Vagina (tissue), 2 donors: ENCODE measurements around the gene SPATA12.

ENCODE experiments used
- POLR2A ChIP-seq, 2 donors: fragments of 450-650 bp; IDR thresholded peaks; one replicate each; pipeline ENCODE4 v1.6.1; 2017; ENCODE audit warnings: antibody characterized with exemption in 2 of 2, mild to moderate bottlenecking in 2 of 2, moderate library complexity in 2 of 2
- POLR2AphosphoS5 ChIP-seq, 2 donors: sonication (generic); formaldehyde crosslinking; IDR thresholded peaks; one replicate each; pipeline ENCODE4 v1.9.0; 2017; ENCODE audit warnings: antibody characterized with exemption in 2 of 2, mild to moderate bottlenecking in 2 of 2, low read depth in 1 of 2; ENCODE audit not compliant: insufficient read depth in 1 of 2
- TF ChIP-seq, protein P1 (sequence below), 3 experiments: fragments of 450-650 bp in 2 of 3; fragments of 200-600 bp in 1 of 3; sonication (generic) in 1 of 3; IDR thresholded peaks; one replicate each; pipeline ENCODE4 v1.5.1; 2017 to 2019; ENCODE audit warnings: antibody characterized with exemption in 3 of 3, mild to moderate bottlenecking in 2 of 3, moderate library complexity in 2 of 3

DNA sequence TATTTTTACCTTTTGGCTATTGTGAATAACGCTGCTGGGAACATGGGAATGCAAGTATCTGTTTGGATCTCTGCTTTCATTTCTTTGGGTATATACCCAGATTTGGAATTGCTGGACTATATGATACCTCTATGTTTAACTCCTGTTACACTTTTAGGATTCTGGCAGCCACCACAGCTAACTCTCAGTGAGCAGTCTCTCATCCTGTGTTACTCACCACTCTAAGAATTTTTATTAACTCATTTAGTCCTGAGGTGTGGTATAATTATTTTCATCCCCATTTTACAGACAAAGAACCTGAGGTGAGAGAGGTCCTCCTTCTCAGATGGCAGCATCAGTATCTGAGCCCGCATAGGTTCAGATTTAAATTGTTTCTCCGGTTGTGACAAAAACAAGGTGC, 1.1 kb downstream of the SPATA12 start:
- no peak for TF ChIP-seq POLR2AphosphoS5 (IDR thresholded peaks at IDR 0.05; ENCODE audit: insufficient read depth in 1 of 2, low read depth in 1 of 2)
- TF ChIP-seq, protein P1, sequence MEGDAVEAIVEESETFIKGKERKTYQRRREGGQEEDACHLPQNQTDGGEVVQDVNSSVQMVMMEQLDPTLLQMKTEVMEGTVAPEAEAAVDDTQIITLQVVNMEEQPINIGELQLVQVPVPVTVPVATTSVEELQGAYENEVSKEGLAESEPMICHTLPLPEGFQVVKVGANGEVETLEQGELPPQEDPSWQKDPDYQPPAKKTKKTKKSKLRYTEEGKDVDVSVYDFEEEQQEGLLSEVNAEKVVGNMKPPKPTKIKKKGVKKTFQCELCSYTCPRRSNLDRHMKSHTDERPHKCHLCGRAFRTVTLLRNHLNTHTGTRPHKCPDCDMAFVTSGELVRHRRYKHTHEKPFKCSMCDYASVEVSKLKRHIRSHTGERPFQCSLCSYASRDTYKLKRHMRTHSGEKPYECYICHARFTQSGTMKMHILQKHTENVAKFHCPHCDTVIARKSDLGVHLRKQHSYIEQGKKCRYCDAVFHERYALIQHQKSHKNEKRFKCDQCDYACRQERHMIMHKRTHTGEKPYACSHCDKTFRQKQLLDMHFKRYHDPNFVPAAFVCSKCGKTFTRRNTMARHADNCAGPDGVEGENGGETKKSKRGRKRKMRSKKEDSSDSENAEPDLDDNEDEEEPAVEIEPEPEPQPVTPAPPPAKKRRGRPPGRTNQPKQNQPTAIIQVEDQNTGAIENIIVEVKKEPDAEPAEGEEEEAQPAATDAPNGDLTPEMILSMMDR (IDR thresholded peaks at IDR 0.05), result no peak
- no peak for TF ChIP-seq POLR2A (IDR thresholded peaks at IDR 0.05)
